ENCODE measurements around the gene CDK6. TPM values are rescaled to one million over a fixed set of nuclear protein-coding genes. Genes with fewer than 3 reads are reported as not detected.

Gene CDK6
- total and polyA plus RNA-seq, 2 donors = 6.5 to 42.0 TPM

Other genes starting within 250 kb of the CDK6 start
- 29.8 TPM for gene FAM133B, start 246.2 kb downstream of the CDK6 start, total RNA-seq
- gene FAM133B, start 246.2 kb downstream of the CDK6 start, polyA plus RNA-seq = 29.1 TPM